SK-N-SH treated with all-trans-retinoic acid at 6 μM for 48 hours (cell line): ENCODE results near the gene CLEC4D.

ENCODE experiments used
- ARNTL ChIP-seq: fragments of 450-650 bp; formaldehyde crosslinking; IDR thresholded peaks from 2 replicates; pipeline ENCODE4 v1.5.0; 2020; ENCODE audit warnings: low read depth, mild to moderate bottlenecking, moderate library complexity, borderline replicate concordance
- GLIS3 ChIP-seq: fragments of 250-450 bp; sonication (Bioruptor Pico); IDR thresholded peaks from 2 replicates; pipeline ENCODE4 v1.5.0; 2020; ENCODE audit warnings: mild to moderate bottlenecking, moderate library complexity
- TOX ChIP-seq: fragments of 250-450 bp; sonication (Bioruptor Pico); IDR thresholded peaks from 2 replicates; pipeline ENCODE4 v1.8.0; 2021; ENCODE audit warnings: mild to moderate bottlenecking, moderate library complexity, borderline replicate concordance
- ZFP3 ChIP-seq: fragments of 250-450 bp; sonication (Bioruptor Pico); IDR thresholded peaks from 2 replicates; pipeline ENCODE4 v1.5.0; 2020; ENCODE audit warnings: mild to moderate bottlenecking, moderate library complexity
- ZNF8 ChIP-seq: fragments of 450-650 bp; formaldehyde crosslinking; IDR thresholded peaks from 2 replicates; pipeline ENCODE4 v1.5.0; 2020; ENCODE audit warnings: mild to moderate bottlenecking, moderate library complexity
- TF ChIP-seq, protein P1 (sequence below): fragments of 250-450 bp; sonication (Bioruptor Pico); IDR thresholded peaks from 2 replicates; pipeline ENCODE4 v1.8.0; 2020; ENCODE audit warnings: mild to moderate bottlenecking, moderate library complexity, borderline replicate concordance
- TF ChIP-seq, protein P2 (sequence below): fragments of 250-450 bp; sonication (Bioruptor Pico); IDR thresholded peaks from 2 replicates; pipeline ENCODE4 v1.5.1; 2020; ENCODE audit warnings: low read depth, mild to moderate bottlenecking, moderate library complexity

DNA sequence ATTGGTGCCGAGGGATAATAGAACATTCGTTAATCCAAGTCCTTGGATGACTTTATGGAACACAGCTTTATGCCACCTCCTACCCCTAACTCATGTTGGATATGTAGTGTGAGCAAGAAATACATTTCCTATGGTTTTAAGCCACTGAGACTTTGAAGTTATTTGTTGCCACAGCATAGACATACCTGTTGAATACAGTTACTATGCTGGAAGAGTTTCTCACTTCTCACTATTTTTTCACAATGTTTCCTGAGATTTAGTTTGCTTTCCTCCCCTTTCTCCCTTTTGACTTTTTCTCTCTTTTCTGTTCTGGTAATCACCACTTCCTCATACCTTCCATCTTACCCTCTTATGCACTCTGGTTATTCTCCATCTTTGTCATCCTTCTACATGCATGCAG, 34.9 kb downstream of the CLEC4D start:
- TF ChIP-seq, protein P1, sequence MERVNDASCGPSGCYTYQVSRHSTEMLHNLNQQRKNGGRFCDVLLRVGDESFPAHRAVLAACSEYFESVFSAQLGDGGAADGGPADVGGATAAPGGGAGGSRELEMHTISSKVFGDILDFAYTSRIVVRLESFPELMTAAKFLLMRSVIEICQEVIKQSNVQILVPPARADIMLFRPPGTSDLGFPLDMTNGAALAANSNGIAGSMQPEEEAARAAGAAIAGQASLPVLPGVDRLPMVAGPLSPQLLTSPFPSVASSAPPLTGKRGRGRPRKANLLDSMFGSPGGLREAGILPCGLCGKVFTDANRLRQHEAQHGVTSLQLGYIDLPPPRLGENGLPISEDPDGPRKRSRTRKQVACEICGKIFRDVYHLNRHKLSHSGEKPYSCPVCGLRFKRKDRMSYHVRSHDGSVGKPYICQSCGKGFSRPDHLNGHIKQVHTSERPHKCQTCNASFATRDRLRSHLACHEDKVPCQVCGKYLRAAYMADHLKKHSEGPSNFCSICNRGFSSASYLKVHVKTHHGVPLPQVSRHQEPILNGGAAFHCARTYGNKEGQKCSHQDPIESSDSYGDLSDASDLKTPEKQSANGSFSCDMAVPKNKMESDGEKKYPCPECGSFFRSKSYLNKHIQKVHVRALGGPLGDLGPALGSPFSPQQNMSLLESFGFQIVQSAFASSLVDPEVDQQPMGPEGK (CRISPR knock-in tag): no peak
- TF ChIP-seq, protein P2, sequence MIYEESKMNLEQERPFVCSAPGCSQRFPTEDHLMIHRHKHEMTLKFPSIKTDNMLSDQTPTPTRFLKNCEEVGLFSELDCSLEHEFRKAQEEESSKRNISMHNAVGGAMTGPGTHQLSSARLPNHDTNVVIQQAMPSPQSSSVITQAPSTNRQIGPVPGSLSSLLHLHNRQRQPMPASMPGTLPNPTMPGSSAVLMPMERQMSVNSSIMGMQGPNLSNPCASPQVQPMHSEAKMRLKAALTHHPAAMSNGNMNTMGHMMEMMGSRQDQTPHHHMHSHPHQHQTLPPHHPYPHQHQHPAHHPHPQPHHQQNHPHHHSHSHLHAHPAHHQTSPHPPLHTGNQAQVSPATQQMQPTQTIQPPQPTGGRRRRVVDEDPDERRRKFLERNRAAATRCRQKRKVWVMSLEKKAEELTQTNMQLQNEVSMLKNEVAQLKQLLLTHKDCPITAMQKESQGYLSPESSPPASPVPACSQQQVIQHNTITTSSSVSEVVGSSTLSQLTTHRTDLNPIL (CRISPR knock-in tag): no peak
- TF ChIP-seq ZFP3 (CRISPR knock-in tag) (no peak), ARNTL (CRISPR knock-in tag) (no peak), ZNF8 (CRISPR knock-in tag) (no peak), TOX (CRISPR knock-in tag) (no peak), GLIS3 (no peak)
